OCI-LY1 (cell line): ENCODE data around the gene OR1S2.

Experiments
- H2AFZ ChIP-seq: fragments of 200-600 bp; sonication (generic), shearing (Covaris generic); 2 replicates; pipeline ENCODE4 v1.6.0; 2014; ENCODE audit warnings: antibody characterized with exemption, mild to moderate bottlenecking, low read length
- H3F3A ChIP-seq: fragments of 200-600 bp; sonication (generic), shearing (Covaris generic); 2 replicates; pipeline ENCODE4 v1.6.0; 2014; ENCODE audit warnings: mild to moderate bottlenecking, antibody characterized with exemption, low read length, moderate library complexity; ENCODE audit not compliant: insufficient read depth
- H3K27ac ChIP-seq: fragments of 200-600 bp; sonication (generic); 2 replicates; pipeline ENCODE4 v1.5.1; 2014; ENCODE audit warnings: low read length, mixed run types, mild to moderate bottlenecking, low read depth; ENCODE audit not compliant: poor library complexity, severe bottlenecking
- H3K27me3 ChIP-seq: fragments of 200-600 bp; sonication (generic); 2 replicates; pipeline ENCODE4 v1.6.0; 2014; ENCODE audit warnings: antibody characterized with exemption, mild to moderate bottlenecking, low read length, moderate library complexity; ENCODE audit not compliant: insufficient read depth
- H3K36me3 ChIP-seq: fragments of 200-600 bp; sonication (generic); 2 replicates; pipeline ENCODE4 v1.6.1; 2014; ENCODE audit warnings: mild to moderate bottlenecking, antibody characterized with exemption, low read length, moderate library complexity, mixed read lengths; ENCODE audit not compliant: insufficient read depth
- H3K4me1 ChIP-seq: fragments of 200-600 bp; sonication (generic); 2 replicates; pipeline ENCODE4 v1.5.1; 2014; ENCODE audit warnings: mild to moderate bottlenecking, low read length, moderate library complexity; ENCODE audit not compliant: insufficient read depth, severe bottlenecking
- H3K4me2 ChIP-seq: fragments of 200-600 bp; sonication (generic), shearing (Covaris generic); 2 replicates; pipeline ENCODE4 v1.6.1; 2014; ENCODE audit warnings: low read length
- H3K4me3 ChIP-seq: fragments of 200-600 bp; sonication (generic); 2 replicates; pipeline ENCODE4 v1.5.1; 2014; ENCODE audit warnings: low read length, low read depth, mild to moderate bottlenecking, mixed read lengths; ENCODE audit not compliant: poor library complexity, severe bottlenecking
- H3K79me2 ChIP-seq: fragments of 200-600 bp; shearing (Covaris generic); 2 replicates; pipeline ENCODE4 v1.6.1; 2016; ENCODE audit warnings: mixed run types, low read length, mixed read lengths; ENCODE audit not compliant: insufficient read depth
- H3K9ac ChIP-seq: fragments of 200-600 bp; sonication (generic), shearing (Covaris generic); 2 replicates; pipeline ENCODE4 v1.6.1; 2014; ENCODE audit warnings: mild to moderate bottlenecking, low read length, mixed read lengths
- H3K9me2 ChIP-seq: fragments of 200-600 bp; sonication (generic), shearing (Covaris generic); 2 replicates; pipeline ENCODE4 v1.6.1; 2014; ENCODE audit warnings: low read depth, mild to moderate bottlenecking, low read length, mixed read lengths
- H3K9me3 ChIP-seq: fragments of 200-600 bp; shearing (Covaris generic); 2 replicates; pipeline ENCODE4 v1.6.1; 2014; ENCODE audit warnings: low read length, mixed read lengths
- H4K20me1 ChIP-seq: fragments of 200-600 bp; sonication (generic), shearing (Covaris generic); 2 replicates; pipeline ENCODE4 v1.6.0; 2016; ENCODE audit warnings: mild to moderate bottlenecking, low read length; ENCODE audit not compliant: insufficient read depth
- CTCF ChIP-seq: fragments of 200-600 bp; sonication (generic), shearing (Covaris generic); IDR thresholded peaks from 2 replicates; pipeline ENCODE4 v1.5.1; 2017; ENCODE audit warnings: mild to moderate bottlenecking, antibody characterized with exemption, low read length, moderate library complexity, mixed read lengths
- EZH2 ChIP-seq: fragments of 200-600 bp; sonication (generic), shearing (Covaris generic); IDR thresholded peaks from 2 replicates; pipeline ENCODE4 v1.8.0; 2017; ENCODE audit warnings: borderline replicate concordance, mixed run types, mild to moderate bottlenecking, antibody characterized with exemption, low read length, moderate library complexity, mixed read lengths

OR1S2 gene

GRCh38 chr11:58195939-58196338, 8.0 kb downstream of the OR1S2 start:
- Histone ChIP-seq H3F3A (no peaks in the 10 kb centered on the region), H3K9ac (no peak overlapping the region), H2AFZ (no peak overlapping the region), H3K27ac (no peak overlapping the region), H3K36me3 (no peaks in the 10 kb centered on the region), H3K9me2 (no peaks in the 10 kb centered on the region), H4K20me1 (no peaks in the 10 kb centered on the region), H3K4me3 (no peak overlapping the region), H3K4me1 (no peaks in the 10 kb centered on the region), H3K79me2 (no peaks in the 10 kb centered on the region), H3K4me2 (no peak overlapping the region), H3K27me3 (no peaks in the 10 kb centered on the region), H3K9me3 (0 out of 2 replicates have a peak, but pooled peaks cover 3% of the 10 kb centered on the region)
- no peak for TF ChIP-seq CTCF
- no peak for TF ChIP-seq EZH2

DNA sequence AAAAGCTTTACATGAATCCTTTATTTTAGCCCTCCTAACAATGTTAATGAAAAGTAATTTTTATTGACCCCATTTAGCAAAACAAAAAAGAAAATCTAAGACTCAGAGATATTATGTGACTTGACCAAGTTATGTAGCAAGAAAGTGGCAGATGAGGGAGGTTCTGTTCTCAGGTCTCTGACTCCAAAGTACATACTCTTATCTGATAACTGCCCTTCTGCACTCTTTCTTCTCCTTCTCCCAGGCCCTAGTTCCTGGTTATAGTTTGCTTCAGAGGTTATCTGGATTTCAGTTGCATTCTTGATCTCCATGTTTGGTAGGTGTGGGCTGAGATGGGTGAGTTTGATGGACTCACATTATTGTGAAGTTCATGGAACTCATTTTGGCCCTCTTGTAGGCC, 10.6 kb downstream of the OR1S2 start:
- Histone ChIP-seq H3K4me2 (no peak overlapping the region), H3K9me2 (no peaks in the 10 kb centered on the region), H3K9me3 (0 out of 2 replicates have a peak, but pooled peaks cover 3% of the 10 kb centered on the region), H3K4me3 (no peak overlapping the region), H3K36me3 (no peaks in the 10 kb centered on the region), H2AFZ (no peak overlapping the region), H3F3A (no peaks in the 10 kb centered on the region), H3K27ac (no peak overlapping the region), H3K79me2 (no peaks in the 10 kb centered on the region), H3K4me1 (no peaks in the 10 kb centered on the region), H4K20me1 (no peaks in the 10 kb centered on the region), H3K9ac (no peak overlapping the region), H3K27me3 (no peaks in the 10 kb centered on the region)
- TF ChIP-seq EZH2 (no peak), CTCF (no peak)

DNA sequence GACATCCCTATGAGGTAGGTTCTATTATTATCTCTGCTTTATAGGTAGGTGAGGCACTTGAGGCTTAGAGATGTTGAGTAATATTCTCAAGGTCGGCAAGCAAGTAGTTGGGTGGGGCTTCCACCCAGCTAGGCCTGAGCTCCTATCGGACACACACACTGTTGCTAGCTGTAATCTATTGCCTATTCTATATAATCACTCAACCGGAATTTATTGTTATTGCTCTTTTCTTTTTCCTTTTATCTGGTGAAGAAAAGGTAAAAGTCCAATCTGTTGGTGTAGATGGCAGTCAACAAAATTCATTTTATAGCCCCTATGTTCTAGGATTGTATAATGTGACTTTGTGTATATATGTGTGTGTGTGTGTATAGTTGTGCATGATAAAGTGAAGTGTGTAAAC, 11.7 kb downstream of the OR1S2 start:
- Histone ChIP-seq H3K9me3 (no peaks in the 10 kb centered on the region), H4K20me1 (no peaks in the 10 kb centered on the region), H3K36me3 (no peaks in the 10 kb centered on the region), H3K79me2 (no peaks in the 10 kb centered on the region), H3K9me2 (no peaks in the 10 kb centered on the region), H3K4me2 (no peak overlapping the region), H3F3A (no peaks in the 10 kb centered on the region), H3K4me3 (no peak overlapping the region), H3K27me3 (no peaks in the 10 kb centered on the region; the same call in 1 of the 2 replicates), H3K9ac (no peak overlapping the region), H3K4me1 (no peaks in the 10 kb centered on the region), H3K27ac (no peak overlapping the region), H2AFZ (no peak overlapping the region)
- TF ChIP-seq EZH2 (no peak), CTCF (no peak)
